Endothelial cell of umbilical vein (primary cell): Measurements from ENCODE around the gene NKAIN4. TPM values are rescaled to one million over a fixed set of nuclear protein-coding genes. Genes with fewer than 3 reads are reported as not detected.

Experiments used
- BruUV-seq: library from RNA; stranded (reverse); fragments of 400-500 nt; replicated peaks from 2 replicates; lab custom pipeline; 2021; lab: Mats Ljungman, UMichigan
- CTCF ChIA-PET: fragments of 300-600, 350-600 bp; sonication (Branson Sonifier 250); formaldehyde crosslinking; loops from one replicate; lab custom pipeline; 2021; ENCODE audit warnings: antibody characterized with exemption, inconsistent platforms; lab: Charles Lee
- POLR2A ChIA-PET: fragments of 300-600, 350-600 bp; sonication (Branson Sonifier 250); formaldehyde crosslinking; loops from one replicate; lab custom pipeline; 2021; ENCODE audit warnings: antibody characterized with exemption, inconsistent platforms; lab: Charles Lee
- DNase-seq: peaks from one replicate; pipeline ENCODE4 v3.0.0-alpha.2; 2011; ENCODE audit warnings: low read depth, low spot score
- FAIRE-seq: peaks from 2 replicates; lab custom pipeline; 2011; peaks lifted over from hg19 to GRCh38; lab: Jason Lieb, UNC
- H2AFZ ChIP-seq: 2 replicates; pipeline ENCODE4 v1.6.0; 2012; ENCODE audit warnings: low read depth, low read length, control low read depth, inconsistent platforms
- H3K27ac ChIP-seq: 2 replicates; pipeline ENCODE4 v1.5.1; 2011; ENCODE audit warnings: low read depth, mild to moderate bottlenecking, control low read depth, low read length, moderate library complexity; ENCODE audit not compliant: insufficient read depth
- H3K27me3 ChIP-seq, 2 experiments: 2 replicates each; pipeline versions ENCODE4 v1.6.0 to v1.6.1; 2011; ENCODE audit warnings: low read length in 2 of 2, mixed read lengths in 1 of 2; ENCODE audit not compliant: control insufficient read depth in 2 of 2, insufficient read depth in 2 of 2
- H3K36me3 ChIP-seq, 2 experiments: 2 replicates in 1 of 2; 3 replicates in 1 of 2; pipeline ENCODE4 v1.5.1; 2011; ENCODE audit warnings: low read length in 2 of 2, mild to moderate bottlenecking in 1 of 2, moderate library complexity in 1 of 2; ENCODE audit not compliant: control insufficient read depth in 2 of 2, insufficient read depth in 2 of 2; ENCODE audit errors: extremely low read depth in 1 of 2
- H3K4me1 ChIP-seq: 3 replicates; pipeline ENCODE4 v1.5.1; 2011; ENCODE audit warnings: mild to moderate bottlenecking, low read length; ENCODE audit not compliant: control insufficient read depth, insufficient read depth; ENCODE audit errors: extremely low read depth
- H3K4me2 ChIP-seq: 2 replicates; pipeline ENCODE4 v1.6.1; 2011; ENCODE audit warnings: low read length, control low read depth, mixed read lengths; ENCODE audit not compliant: insufficient read depth
- H3K4me3 ChIP-seq, 3 experiments: fragments of 200-600 bp in 1 of 3; sonication (generic), shearing (Covaris generic) in 1 of 3; replicated peaks in 1 of 3; 2 replicates each; pipeline ENCODE4 v1.5.1; 2011 to 2016; ENCODE audit warnings: control low read depth in 3 of 3, low read length in 3 of 3, mild to moderate bottlenecking in 2 of 3, inconsistent platforms in 1 of 3, low read depth in 1 of 3, moderate library complexity in 1 of 3; ENCODE audit not compliant: insufficient read depth in 1 of 3
- H3K79me2 ChIP-seq: 2 replicates; pipeline ENCODE4 v1.6.0; 2012; ENCODE audit warnings: low read length, inconsistent platforms; ENCODE audit not compliant: control insufficient read depth, insufficient read depth
- H3K9ac ChIP-seq: replicated peaks from 2 replicates; pipeline ENCODE3; 2011; ENCODE audit warnings: low read length, control low read depth; ENCODE audit not compliant: insufficient read depth; ENCODE audit errors: extremely low read depth
- H3K9me1 ChIP-seq: replicated peaks from 3 replicates; pipeline ENCODE4 v1.6.0; 2011; ENCODE audit warnings: mild to moderate bottlenecking, low read length; ENCODE audit not compliant: control insufficient read depth, insufficient read depth; ENCODE audit errors: extremely low read depth
- H3K9me3 ChIP-seq: replicated peaks from 2 replicates; pipeline ENCODE4 v1.5.1; 2012; ENCODE audit warnings: low read length, inconsistent platforms; ENCODE audit not compliant: control insufficient read depth, insufficient read depth
- H4K20me1 ChIP-seq: replicated peaks from 2 replicates; pipeline ENCODE3; 2011; ENCODE audit warnings: mild to moderate bottlenecking, low read length; ENCODE audit not compliant: control insufficient read depth, insufficient read depth; ENCODE audit errors: extremely low read depth
- EZH2 ChIP-seq: IDR thresholded peaks from 2 replicates; pipeline ENCODE4 v1.6.1; 2012; ENCODE audit warnings: borderline replicate concordance, low read depth, mild to moderate bottlenecking, moderate library complexity, low read length, inconsistent platforms; ENCODE audit not compliant: severe bottlenecking
- FOS ChIP-seq: IDR thresholded peaks from 2 replicates; pipeline ENCODE4 v1.6.1; 2011; ENCODE audit warnings: mild to moderate bottlenecking, low read length, moderate library complexity, borderline replicate concordance; ENCODE audit not compliant: insufficient read depth
- GATA2 ChIP-seq: IDR thresholded peaks from 2 replicates; pipeline ENCODE4 v1.7.0; 2011; ENCODE audit warnings: low read depth, mild to moderate bottlenecking, moderate library complexity, mixed read lengths, low read length; ENCODE audit not compliant: insufficient read length, insufficient read depth
- JUN ChIP-seq: IDR thresholded peaks from 2 replicates; pipeline ENCODE4 v1.6.1; 2011; ENCODE audit warnings: borderline replicate concordance, low read depth; ENCODE audit not compliant: insufficient read length, insufficient read depth
- MYC ChIP-seq: IDR thresholded peaks from one replicate; pipeline ENCODE4 v1.6.1; 2011; ENCODE audit warnings: mild to moderate bottlenecking, low read depth, low read length
- POLR2A ChIP-seq: IDR thresholded peaks from 2 replicates; pipeline ENCODE4 v1.6.1; 2012; ENCODE audit warnings: low read depth, mild to moderate bottlenecking, control low read depth, low read length
- POLR2AphosphoS5 ChIP-seq: IDR thresholded peaks from 2 replicates; pipeline ENCODE4 v1.6.1; 2012; ENCODE audit warnings: low read depth, mild to moderate bottlenecking, control low read depth, low read length, moderate library complexity; ENCODE audit not compliant: insufficient read depth
- dilution Hi-C: fragments of 300-500 bp; cut with MboI; formaldehyde crosslinking; loops from one replicate; pipeline ENCODE4 v1.15.0; 2019; ENCODE audit warnings: low sequenced_read_pairs; ENCODE audit not compliant: extremely low pct_ligation_motif_present
- intact Hi-C: fragments of 100-400 bp; cut with micrococcal nuclease; formaldehyde crosslinking; loops from one replicate; pipeline ENCODE4 v1.10.0; 2022
- polyA plus RNA-seq, 4 experiments: library from polyadenylated mRNA; depleted of rRNA in 3 of 4; stranded (reverse) in 3 of 4; unstranded in 1 of 4; fragments of >200 nt; gene quantifications; 2 replicates each; pipeline versions ENCODE4 v1.2.1 to v1.2.3, GENCODE V29; 2011 to 2012; ENCODE audit warnings: missing spikeins in 1 of 4
- total RNA-seq: library from RNA; stranded (reverse); gene quantifications from 2 replicates; pipeline ENCODE4 v1.2.3, GENCODE V29; 2021
- TF ChIP-seq, protein P1 (sequence below): IDR thresholded peaks from 2 replicates; pipeline ENCODE4 v1.6.1; 2011; ENCODE audit not compliant: insufficient read depth, insufficient read length
- TF ChIP-seq, protein P2 (sequence below), 2 donors: IDR thresholded peaks; 1 replicate in 1 of 2; 2 replicates in 1 of 2; pipeline ENCODE4 v1.5.1; 2011; ENCODE audit warnings: low read length in 2 of 2, mild to moderate bottlenecking in 2 of 2, moderate library complexity in 2 of 2, control low read depth in 1 of 2, inconsistent platforms in 1 of 2, low read depth in 1 of 2; ENCODE audit not compliant: insufficient read depth in 1 of 2; ENCODE audit errors: extremely low read depth in 1 of 2

Gene NKAIN4
- total and polyA plus RNA-seq, 2 donors (not counting 3 experiments of a cell fraction or from before 2014, with no cell fraction given) = 0.04 TPM; not detected in 1

- Histone ChIP-seq H3K9me3 (no peaks in the 10 kb centered on the region), H3K9ac (no peak overlapping the region), H2AFZ (no peak overlapping the region), H3K27me3 (no peaks in the 10 kb centered on the region), H3K27ac (no peak overlapping the region), H3K4me2 (no peak overlapping the region), H3K4me1 (no peaks in the 10 kb centered on the region), H4K20me1 (peaks cover 2% of the 10 kb centered on the region), H3K36me3 (peaks cover 0 to 12% of the 10 kb centered on the region in 2 experiments), H3K79me2 (peaks cover 12% of the 10 kb centered on the region), H3K4me3 (no peak overlapping the region), H3K9me1 (no peaks in the 10 kb centered on the region)
- TF ChIP-seq MYC (no peak), POLR2A (no peak), JUN (no peak), FOS (no peak), GATA2 (no peak), POLR2AphosphoS5 (no peak), EZH2 (no peak)
- TF ChIP-seq, protein P1, sequence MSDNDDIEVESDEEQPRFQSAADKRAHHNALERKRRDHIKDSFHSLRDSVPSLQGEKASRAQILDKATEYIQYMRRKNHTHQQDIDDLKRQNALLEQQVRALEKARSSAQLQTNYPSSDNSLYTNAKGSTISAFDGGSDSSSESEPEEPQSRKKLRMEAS = no peak
- TF ChIP-seq, protein P2, sequence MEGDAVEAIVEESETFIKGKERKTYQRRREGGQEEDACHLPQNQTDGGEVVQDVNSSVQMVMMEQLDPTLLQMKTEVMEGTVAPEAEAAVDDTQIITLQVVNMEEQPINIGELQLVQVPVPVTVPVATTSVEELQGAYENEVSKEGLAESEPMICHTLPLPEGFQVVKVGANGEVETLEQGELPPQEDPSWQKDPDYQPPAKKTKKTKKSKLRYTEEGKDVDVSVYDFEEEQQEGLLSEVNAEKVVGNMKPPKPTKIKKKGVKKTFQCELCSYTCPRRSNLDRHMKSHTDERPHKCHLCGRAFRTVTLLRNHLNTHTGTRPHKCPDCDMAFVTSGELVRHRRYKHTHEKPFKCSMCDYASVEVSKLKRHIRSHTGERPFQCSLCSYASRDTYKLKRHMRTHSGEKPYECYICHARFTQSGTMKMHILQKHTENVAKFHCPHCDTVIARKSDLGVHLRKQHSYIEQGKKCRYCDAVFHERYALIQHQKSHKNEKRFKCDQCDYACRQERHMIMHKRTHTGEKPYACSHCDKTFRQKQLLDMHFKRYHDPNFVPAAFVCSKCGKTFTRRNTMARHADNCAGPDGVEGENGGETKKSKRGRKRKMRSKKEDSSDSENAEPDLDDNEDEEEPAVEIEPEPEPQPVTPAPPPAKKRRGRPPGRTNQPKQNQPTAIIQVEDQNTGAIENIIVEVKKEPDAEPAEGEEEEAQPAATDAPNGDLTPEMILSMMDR (IDR thresholded peaks at IDR 0.05; ENCODE audit: extremely low read depth in 1 of 2, insufficient read depth in 1 of 2, low read depth in 1 of 2, low read length in 2 of 2) = no peak
- BruUV-seq = no TSS peak
- DNase-seq (no peak), FAIRE-seq (no peak)
- POLR2A ChIA-PET = no interaction called here
- CTCF ChIA-PET = interaction anchor here (1.1 to 2.3 kb wide), 2 partner anchors 9 to 31 kb away, joined by 5 to 8 read pairs; no protein-coding TSS in a partner anchor
- dilution Hi-C loops = no loop called here
- intact Hi-C loops = no loop called here
These were observed 61.5 kb downstream of the NKAIN4 start for GRCh38 chr20:63192721-63193120.
